Stimulated activated CD4-positive, alpha-beta T cell treated with anti-CD3 and anti-CD28 coated beads, Interleukin-1b, Interleukin-23, amount 100 ng/mL, for 48 hours (primary cell): ENCODE measurements around the gene NPM1.

Experiments
- DNase-seq: peaks from one replicate; pipeline ENCODE4 v3.0.0-alpha.2; 2020

The NPM1 gene

GRCh38 chr5:171415115-171415730 lies 27.6 kb downstream of the NPM1 start:
- no peak for DNase-seq

- DNase-seq: no peak
Observed at GRCh38 chr5:171416160-171417049, 28.8 kb downstream of the NPM1 start.

DNA sequence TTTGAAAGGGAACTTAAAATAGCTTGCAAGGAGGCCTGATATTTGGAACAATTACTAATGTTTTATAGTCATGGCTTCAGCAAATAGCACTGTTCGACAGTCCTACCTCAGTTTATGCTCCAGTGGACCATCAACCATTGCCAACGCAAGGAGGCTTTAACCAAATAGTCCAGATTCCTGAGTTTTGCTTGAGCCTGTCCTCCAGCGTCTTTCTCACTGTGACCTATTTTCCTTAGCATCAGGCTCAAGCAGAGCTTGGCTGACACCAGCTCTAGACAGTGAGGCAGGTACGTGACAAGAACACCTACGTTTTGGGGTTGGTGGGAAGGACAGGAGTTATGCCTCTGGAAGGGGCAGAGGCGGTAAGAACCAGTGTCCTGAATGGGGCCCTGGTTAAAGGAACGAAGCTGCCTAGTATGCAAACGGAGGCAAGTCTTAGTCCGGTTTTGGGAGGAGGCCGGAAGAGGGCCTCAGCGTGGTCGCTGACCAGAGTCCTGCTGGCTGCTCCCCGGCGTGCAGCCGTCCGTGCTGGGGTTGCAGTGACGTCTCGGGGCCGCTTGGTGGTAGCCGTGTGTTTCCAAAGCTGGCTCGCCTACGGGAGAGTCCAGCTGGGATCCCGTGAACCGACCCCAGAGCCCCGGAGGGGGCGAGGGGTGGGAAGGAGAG lies 30.8 kb downstream of the NPM1 start:
- DNase-seq: peak; percentile 53

DNA sequence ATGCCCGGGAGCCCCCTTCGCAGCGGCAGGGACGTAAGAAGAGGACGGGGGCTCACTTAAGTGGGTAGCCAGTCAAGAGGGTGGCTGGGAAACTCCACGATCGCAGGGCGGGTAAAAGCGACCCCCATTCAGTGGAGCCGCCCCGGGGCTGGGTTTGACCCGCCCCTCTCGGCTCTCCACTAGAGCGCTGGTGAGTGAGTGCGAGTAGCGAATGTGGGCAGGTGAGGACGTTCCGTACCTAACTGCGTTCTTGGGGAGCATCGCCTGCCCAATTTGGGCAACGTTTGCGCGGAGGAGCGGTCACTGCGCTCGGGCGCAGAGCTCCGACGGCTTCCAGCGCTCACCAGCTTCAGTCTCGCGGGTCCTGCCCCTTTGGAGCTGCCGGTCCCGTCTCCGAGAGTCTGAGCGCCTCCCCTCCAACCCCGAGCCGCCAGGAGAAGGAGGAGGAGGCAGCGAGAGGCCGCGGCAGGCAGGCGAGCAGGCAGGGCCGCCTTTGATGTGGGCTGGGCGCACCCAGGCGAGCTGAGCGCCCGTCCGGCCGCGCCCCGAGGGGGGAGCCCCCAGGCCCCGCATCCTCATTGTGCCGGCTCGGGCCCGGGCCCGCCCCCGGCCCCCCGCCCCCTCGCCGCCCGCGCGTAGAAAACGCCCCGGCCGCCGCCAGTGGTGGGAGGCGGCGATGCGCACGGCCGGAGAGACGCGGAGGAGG lies 31.5 kb downstream of the NPM1 start, which contains the start of gene FGF18:
TSS of gene FGF18 (plus strand) at position 666 of the 706 bp plus-strand sequence. CDS start 553 bp downstream, outside the sequence.
- peak; percentile 25 for DNase-seq

- DNase-seq: peak; percentile 20
Observed at GRCh38 chr5:171419688-171420430, 32.2 kb downstream of the NPM1 start.

DNA sequence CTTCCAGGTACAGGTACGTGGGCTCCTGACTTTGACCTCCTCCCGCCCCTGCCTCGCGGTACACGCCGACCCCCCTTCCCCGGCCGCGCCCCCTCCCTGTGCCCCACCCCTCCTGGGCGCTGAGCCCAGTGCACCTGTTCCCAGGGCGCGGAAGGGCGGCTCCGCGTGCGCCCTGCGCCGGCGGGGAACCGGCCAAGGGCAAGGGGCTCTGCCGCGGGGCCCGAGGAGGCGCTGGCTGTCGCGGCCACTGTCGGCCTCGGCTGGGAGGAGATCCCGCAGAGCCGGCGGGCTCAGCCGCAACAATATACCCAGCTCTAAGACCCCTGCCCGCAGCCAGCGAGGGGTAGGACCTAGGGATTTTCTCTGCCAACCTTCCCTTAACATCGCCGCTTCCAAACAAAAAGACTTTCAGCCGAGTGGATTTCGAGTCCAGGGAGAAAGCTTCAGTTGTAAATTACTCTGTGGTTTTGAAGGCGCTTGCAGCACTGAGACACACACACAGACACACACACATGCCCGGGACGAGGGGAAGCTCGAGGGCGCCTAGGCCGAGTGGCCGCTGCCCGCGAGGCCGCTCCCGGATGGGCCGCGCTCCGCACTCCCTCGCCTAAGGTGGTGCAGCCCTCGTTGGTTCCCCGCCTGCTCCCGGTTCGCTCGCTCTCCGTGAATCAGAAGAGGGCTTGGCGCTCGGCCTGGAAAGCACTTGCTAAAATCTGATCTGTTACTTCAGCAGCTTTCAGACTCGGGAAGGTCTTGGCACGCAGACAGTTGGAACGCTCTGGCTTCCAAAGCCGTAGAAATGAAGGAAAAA lies 33.0 kb downstream of the NPM1 start:
- no peak for DNase-seq

- DNase-seq: no peak
Observed at GRCh38 chr5:171421331-171422262, 33.9 kb downstream of the NPM1 start.

DNA sequence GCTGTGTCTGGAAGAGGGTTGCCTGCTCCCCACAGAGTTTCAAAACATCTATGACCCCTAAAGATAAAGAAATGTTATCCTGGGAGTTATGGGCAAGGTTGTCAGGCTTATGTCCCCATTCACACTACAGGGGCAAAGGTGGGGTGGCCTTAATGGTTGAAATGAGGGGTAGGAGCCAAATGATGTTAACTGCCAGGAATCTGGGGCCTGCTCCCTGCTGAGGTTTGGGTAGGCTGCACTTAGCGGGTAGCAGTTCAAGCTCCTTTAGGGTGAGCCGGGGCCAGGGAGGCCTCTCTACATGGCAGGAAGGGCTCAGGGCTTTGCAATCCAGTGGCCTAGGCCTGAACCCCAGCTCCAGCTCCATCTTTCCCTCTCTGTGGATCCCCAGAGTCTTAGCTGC lies 34.8 kb downstream of the NPM1 start:
- no peak for DNase-seq

DNA sequence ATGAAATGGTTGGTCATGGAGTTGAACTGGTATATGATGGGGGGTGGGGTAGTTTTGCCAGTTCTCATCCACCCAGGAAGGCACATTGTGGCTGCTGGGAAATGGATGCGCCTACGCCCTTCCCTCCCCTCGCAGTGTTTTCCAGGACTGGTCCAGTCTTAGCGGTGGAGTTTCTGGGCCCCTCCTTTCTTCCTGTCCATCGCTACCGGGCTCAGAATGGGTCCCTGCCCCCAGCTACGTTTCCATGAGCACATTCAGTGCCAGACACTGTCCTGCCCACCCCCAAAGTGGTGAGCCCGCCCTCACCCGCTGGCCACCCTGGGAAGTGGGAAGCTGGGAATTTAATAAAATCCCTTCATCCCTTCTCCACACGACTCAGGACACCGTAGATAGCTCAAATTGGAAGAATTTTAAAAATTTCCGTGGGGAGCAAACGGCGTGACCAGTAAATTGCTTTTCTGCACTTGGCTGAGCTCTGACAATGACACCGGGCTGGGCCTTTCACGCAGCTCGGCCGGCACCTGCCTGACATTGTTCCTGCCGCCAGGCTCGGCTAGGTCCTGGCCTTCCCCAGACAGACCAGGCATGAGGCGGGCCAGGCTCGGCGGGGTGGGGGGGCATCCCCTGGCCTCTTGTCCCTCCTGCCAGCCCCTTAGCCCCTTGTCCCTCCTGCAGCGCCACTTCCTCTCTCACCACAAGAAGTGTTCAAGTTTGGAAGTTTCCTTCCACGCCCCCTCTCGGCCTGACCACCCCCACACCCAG lies 35.4 kb downstream of the NPM1 start:
- no peak for DNase-seq

DNA sequence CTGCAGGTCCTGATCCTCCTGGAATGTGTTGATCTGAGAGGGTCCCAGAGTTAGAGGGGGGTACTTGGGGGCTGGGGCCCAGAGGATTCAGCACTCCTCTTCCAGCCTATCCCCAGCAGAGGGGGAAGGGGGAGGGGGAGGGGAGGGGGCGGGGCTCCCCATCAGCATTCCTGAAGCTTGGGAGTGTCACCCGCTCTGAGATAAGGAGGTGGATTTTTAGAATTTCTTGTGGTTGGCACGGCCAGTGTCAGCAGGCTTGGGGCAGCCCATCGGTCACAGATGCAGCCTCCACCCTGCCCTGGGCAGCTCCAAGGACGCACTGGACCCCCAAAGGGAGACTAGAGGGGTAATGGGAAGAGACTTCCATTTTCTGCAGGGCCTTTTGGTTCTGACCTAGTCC lies 37.1 kb downstream of the NPM1 start:
- no peak for DNase-seq

GRCh38 chr5:171425596-171426244 lies 38.1 kb downstream of the NPM1 start:
- DNase-seq: no peak

DNA sequence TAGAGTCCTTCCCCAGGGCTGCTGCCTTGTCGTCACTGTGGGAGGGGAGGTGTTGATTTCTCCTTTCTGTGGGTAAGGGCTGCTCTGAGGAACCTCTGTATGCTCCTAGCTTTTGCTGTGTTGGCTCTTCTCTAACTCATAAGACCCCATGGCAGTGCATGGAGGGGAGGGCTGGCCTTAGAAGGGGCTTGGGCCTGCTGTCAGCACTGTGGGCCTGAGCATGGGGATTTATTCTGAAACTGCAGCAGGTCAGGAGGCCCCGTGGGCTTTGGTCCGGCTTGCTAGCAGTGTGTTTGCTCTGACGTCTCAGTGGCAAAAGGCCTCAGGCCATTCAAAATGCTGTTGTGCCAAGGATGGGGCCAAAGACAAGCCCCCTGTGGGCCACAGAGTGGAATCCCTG lies 38.6 kb downstream of the NPM1 start:
- no peak for DNase-seq

- DNase-seq: no peak
Observed at GRCh38 chr5:171426680-171427079, 39.0 kb downstream of the NPM1 start.

DNA sequence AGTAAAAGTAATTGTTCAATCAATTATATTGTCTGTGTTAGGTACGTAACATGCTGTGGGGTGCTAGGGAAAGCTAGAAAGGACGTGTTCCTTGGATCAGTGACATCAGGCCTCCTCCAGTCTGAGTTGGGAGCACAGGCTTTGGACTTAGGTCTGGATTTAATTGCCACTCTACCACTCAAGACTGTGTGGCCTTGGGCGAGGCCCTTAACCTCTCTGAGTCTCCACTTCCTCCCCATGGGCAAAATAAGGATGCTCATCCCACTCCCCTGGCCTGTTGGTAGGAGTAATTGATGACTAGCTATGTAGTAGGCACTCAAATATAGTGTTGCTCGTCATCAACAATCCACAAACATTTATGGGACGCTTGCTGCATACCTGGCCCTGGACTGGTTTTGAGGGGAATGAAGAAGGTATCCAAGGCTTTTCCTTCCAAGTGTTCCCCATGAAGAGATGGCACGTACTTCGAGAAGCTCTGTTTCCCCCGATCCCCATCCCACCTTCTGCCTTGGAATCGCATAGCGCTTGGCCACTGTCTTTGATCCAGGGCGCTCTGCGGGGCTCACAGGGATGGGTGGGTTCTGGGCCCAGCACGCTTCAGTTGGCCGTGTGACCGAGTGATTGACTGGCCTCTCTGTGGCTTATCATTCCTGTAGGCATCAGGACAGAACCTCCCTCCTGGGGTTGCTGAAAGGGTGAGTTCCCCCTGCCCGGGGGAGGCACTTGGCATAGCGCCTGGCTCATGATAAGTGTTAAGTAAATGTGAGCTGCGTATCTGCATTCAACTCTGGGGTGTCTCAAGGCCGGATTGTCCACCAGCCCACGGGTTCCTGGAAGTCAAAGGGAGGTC lies 39.9 kb downstream of the NPM1 start:
- no peak for DNase-seq

GRCh38 chr5:171428168-171428696 lies 40.6 kb downstream of the NPM1 start:
- DNase-seq: no peak

- no peak for DNase-seq
Observed at GRCh38 chr5:171428809-171429542, 41.3 kb downstream of the NPM1 start.

DNA sequence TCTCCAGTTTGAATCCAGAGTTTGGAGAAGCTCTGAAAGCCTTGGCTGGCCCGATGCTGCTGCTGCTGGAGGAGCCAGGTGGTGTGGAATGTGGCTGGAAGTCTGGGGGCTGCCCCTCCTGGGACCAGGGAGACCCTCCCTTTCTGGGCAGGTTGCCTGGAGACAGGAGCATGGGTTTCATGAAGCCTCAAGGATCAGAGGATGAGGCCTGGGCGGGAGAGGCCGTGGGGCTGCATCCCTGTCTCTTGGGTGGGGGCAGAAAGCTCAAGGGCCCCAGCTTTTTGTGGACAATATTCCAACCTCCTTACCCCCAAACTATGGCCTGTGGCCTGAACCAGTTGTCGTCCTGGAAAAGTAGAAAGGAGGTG lies 41.9 kb downstream of the NPM1 start:
- DNase-seq: no peak
